ENCODE measurements around the gene TRAPPC12. TPM values are rescaled to one million over a fixed set of nuclear protein-coding genes. Genes with fewer than 3 reads are reported as not detected.

TRAPPC12 gene
- total RNA-seq, 2 experiments from 2014 or later: 49.8 to 64.0 TPM

DNA sequence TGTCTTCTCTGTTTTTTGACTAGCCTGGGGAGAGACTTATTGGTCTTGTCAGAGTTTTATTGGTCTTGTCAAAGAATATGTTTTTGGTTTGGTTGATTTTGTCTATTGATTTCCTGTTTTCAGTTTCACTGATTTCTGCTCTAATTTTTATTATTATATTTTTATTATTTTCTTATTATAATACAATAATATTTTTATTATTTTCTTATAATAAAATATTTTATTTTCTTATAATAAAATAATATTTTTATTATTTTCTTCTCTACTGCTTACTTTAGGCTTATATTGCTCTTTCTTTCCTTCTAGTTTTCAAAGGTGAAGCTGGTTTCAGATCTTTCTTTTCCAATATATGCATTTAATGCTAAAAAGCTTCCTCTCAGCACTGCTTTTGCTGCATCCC lies 62.0 kb downstream of the TRAPPC12 start:
- H3K36me3 Mint-ChIP-seq (ENCODE audit: low read depth): peaks cover 46% of the 10 kb centered on the region
- H3K27ac ChIP-seq (ENCODE audit: low read depth in 1 of 2, low read length in 2 of 2): no peak overlapping the region

DNA sequence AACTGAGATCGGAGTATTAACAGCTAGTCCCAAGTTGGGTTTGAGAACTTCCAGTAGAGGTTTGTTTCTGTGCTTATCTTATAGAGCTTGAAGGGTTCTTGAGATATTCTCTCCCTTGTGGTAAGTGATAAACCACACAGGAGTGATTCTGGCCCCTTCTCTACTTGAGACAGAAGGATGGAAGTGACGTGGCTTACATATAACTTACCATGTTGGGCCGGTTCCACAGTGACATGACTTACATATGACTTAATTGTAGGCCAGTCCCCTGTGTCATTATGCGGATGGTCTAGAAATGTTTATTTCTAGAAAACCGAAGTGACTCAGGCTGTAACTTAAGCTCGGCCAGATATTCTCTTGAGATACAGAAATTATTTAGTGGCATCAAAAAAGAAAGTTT lies 62.7 kb downstream of the TRAPPC12 start:
- no peak overlapping the region for H3K4me3 Mint-ChIP-seq
- H3K4me3 ChIP-seq (ENCODE audit: low read length): no peak overlapping the region
- peaks cover 52% of the 10 kb centered on the region for H3K36me3 Mint-ChIP-seq (ENCODE audit: low read depth)
- peaks cover 32% of the 10 kb centered on the region for H3K36me3 ChIP-seq (ENCODE audit: insufficient read depth, low read length)
- H3K4me1 Mint-ChIP-seq (ENCODE audit: low read depth): peaks cover 36% of the 10 kb centered on the region
- TF ChIP-seq, protein P1, sequence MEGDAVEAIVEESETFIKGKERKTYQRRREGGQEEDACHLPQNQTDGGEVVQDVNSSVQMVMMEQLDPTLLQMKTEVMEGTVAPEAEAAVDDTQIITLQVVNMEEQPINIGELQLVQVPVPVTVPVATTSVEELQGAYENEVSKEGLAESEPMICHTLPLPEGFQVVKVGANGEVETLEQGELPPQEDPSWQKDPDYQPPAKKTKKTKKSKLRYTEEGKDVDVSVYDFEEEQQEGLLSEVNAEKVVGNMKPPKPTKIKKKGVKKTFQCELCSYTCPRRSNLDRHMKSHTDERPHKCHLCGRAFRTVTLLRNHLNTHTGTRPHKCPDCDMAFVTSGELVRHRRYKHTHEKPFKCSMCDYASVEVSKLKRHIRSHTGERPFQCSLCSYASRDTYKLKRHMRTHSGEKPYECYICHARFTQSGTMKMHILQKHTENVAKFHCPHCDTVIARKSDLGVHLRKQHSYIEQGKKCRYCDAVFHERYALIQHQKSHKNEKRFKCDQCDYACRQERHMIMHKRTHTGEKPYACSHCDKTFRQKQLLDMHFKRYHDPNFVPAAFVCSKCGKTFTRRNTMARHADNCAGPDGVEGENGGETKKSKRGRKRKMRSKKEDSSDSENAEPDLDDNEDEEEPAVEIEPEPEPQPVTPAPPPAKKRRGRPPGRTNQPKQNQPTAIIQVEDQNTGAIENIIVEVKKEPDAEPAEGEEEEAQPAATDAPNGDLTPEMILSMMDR (IDR thresholded peaks at IDR 0.05): no peak
- intact Hi-C loops (cut with DNase I, micrococcal nuclease): no loop called here
- no peak for DNase-seq
- no peaks in the 10 kb centered on the region for H3K27me3 Mint-ChIP-seq
- H3K27ac Mint-ChIP-seq: no peak overlapping the region
- POLR2A ChIA-PET: no interaction called here
- no peaks in the 10 kb centered on the region for H3K9me3 Mint-ChIP-seq
- CTCF ChIA-PET: interaction anchor here (1.1 kb wide), 1 partner anchor 19 kb away, joined by 4 read pairs; no protein-coding TSS in a partner anchor
- no peak overlapping the region for H3K27ac ChIP-seq (ENCODE audit: low read depth in 1 of 2, low read length in 2 of 2)
- H3K4me1 ChIP-seq (ENCODE audit: insufficient read depth, low read length): no peaks in the 10 kb centered on the region
- no peaks in the 10 kb centered on the region for H3K27me3 ChIP-seq (ENCODE audit: control insufficient read depth in 1 of 2, insufficient read depth in 2 of 2, low read length in 2 of 2)
- no peaks in the 10 kb centered on the region for H3K9me3 ChIP-seq (ENCODE audit: control insufficient read depth in 1 of 2, insufficient read depth in 1 of 2, low read length in 2 of 2)
- no peak for ATAC-seq (ENCODE audit: poor library complexity)

More for the DNA sequence above, 62.0 kb downstream of the TRAPPC12 start:
- Mint-ChIP-seq H3K4me3 (no peak overlapping the region), H3K27me3 (no peaks in the 10 kb centered on the region), H3K4me1 (ENCODE audit: low read depth) (peaks cover 36% of the 10 kb centered on the region), H3K9me3 (no peaks in the 10 kb centered on the region), H3K27ac (peak overlapping the region; percentile 0)
- no peak for ATAC-seq (ENCODE audit: poor library complexity)
- H3K27me3 ChIP-seq (ENCODE audit: control insufficient read depth in 1 of 2, insufficient read depth in 2 of 2, low read length in 2 of 2): no peaks in the 10 kb centered on the region
- intact Hi-C loops (cut with DNase I, micrococcal nuclease): no loop called here
- peaks cover 27% of the 10 kb centered on the region for H3K36me3 ChIP-seq (ENCODE audit: insufficient read depth, low read length)
- POLR2A ChIA-PET: interaction anchor here (0.7 to 1.5 kb wide), 2 partner anchors 13 to 78 kb away, joined by 4 to 6 read pairs; no protein-coding TSS in a partner anchor
- H3K9me3 ChIP-seq (ENCODE audit: control insufficient read depth in 1 of 2, insufficient read depth in 1 of 2, low read length in 2 of 2): no peaks in the 10 kb centered on the region
- no peak overlapping the region for H3K4me3 ChIP-seq (ENCODE audit: low read length)
- no peak for DNase-seq
- CTCF ChIA-PET: no interaction called here
- no peaks in the 10 kb centered on the region for H3K4me1 ChIP-seq (ENCODE audit: insufficient read depth, low read length)
- TF ChIP-seq, protein P1 (IDR thresholded peaks at IDR 0.05): no peak

DNA sequence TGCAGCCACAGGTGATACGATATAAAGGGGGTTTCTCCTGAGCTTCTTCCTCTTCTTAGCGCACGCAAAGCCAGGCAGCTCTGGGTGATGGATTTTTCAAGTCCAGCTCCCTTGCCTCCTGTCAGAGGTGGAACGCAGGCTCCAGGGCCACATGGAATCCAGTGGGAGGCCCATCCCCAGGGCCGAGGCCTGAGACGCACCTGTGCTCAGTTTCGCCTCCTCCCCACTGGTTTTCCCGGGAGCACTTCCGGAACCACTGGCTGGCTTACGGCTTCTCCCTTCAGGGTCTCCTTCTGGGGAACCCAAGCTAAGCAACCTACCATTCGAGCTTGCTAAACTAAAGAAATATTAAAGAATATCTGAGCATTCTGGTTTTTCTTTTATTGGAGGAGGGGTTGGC lies 63.6 kb downstream of the TRAPPC12 start:
- H3K27me3 ChIP-seq (ENCODE audit: control insufficient read depth in 1 of 2, insufficient read depth in 2 of 2, low read length in 2 of 2): no peaks in the 10 kb centered on the region
- ChIA-PET POLR2A (no interaction called here), CTCF (no interaction called here)
- H3K36me3 ChIP-seq (ENCODE audit: insufficient read depth, low read length): peaks cover 41% of the 10 kb centered on the region
- no peak overlapping the region for H3K27ac ChIP-seq (ENCODE audit: low read depth in 1 of 2, low read length in 2 of 2)
- TF ChIP-seq, protein P1 (IDR thresholded peaks at IDR 0.05): no peak
- intact Hi-C loops (cut with DNase I, micrococcal nuclease): no loop called here
- Mint-ChIP-seq H3K4me3 (no peak overlapping the region), H3K27ac (no peak overlapping the region), H3K9me3 (no peaks in the 10 kb centered on the region), H3K27me3 (no peaks in the 10 kb centered on the region), H3K4me1 (ENCODE audit: low read depth) (peaks cover 36% of the 10 kb centered on the region), H3K36me3 (ENCODE audit: low read depth) (peaks cover 59% of the 10 kb centered on the region)
- no peaks in the 10 kb centered on the region for H3K4me1 ChIP-seq (ENCODE audit: insufficient read depth, low read length)
- H3K9me3 ChIP-seq (ENCODE audit: control insufficient read depth in 1 of 2, insufficient read depth in 1 of 2, low read length in 2 of 2): no peaks in the 10 kb centered on the region
- no peak for ATAC-seq (ENCODE audit: poor library complexity)
- DNase-seq: no peak
- H3K4me3 ChIP-seq (ENCODE audit: low read length): no peak overlapping the region

Measured in CD4-positive, alpha-beta T cell (primary cell).